Measurements from ENCODE around the gene NPFFR1.

GRCh38 chr10:70303730-70304129, 19.9 kb upstream of the NPFFR1 start:
- TF ChIP-seq CTCF (IDR thresholded peaks at IDR 0.05; ENCODE audit: poor library complexity) (no peak), EZH2 (IDR thresholded peaks at IDR 0.05; ENCODE audit: borderline replicate concordance) (no peak), EZH2phosphoT487 (IDR thresholded peaks at IDR 0.05; ENCODE audit: low read depth, severe bottlenecking, unreplicated experiment) (no peak)
